Endothelial cell of hepatic sinusoid (primary cell): Measurements from ENCODE around the gene SPG7.
"Not testable (repeated sequence)": the region's sequence is repeated elsewhere in the genome, so short reads cannot be mapped to it uniquely, and the experiment has no call there.

Experiments used
- in situ Hi-C: cut with HindIII; loops from 2 replicates; pipeline ENCODE4 v1.10.0; 2017; ENCODE audit warnings: low sequenced_read_pairs

SPG7 gene

DNA sequence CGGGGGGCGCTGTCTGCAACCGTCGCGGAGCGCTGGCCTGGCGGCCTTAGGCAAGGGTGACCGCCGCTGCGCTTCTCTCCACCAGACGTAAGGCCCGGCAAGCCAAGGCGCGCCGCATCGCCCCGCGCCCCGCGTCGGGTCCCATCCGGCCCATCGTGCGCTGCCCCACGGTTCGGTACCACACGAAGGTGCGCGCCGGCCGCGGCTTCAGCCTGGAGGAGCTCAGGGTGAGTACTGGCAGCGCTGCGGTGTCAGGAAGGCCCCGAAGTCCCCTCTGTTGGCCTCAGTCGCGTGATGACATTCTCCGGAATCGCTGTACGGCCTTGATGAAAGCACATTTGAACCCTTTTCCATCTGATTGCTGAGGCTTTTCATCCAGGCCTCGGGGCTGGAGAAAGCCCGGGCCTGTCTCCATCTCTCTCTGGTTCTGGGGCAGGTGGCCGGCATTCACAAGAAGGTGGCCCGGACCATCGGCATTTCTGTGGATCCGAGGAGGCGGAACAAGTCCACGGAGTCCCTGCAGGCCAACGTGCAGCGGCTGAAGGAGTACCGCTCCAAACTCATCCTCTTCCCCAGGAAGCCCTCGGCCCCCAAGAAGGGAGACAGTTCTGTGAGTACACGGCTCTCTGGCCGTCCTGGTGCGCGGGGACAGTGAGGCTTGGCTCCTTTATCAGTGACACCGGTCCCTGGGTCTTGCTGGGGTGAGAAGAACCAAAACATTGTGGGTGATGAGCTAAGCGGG is 53.1 kb downstream of the SPG7 start:
- in situ Hi-C loops = loop anchor here (5.0 kb wide), 1 partner anchor 151 kb away; no protein-coding TSS in a partner anchor

DNA sequence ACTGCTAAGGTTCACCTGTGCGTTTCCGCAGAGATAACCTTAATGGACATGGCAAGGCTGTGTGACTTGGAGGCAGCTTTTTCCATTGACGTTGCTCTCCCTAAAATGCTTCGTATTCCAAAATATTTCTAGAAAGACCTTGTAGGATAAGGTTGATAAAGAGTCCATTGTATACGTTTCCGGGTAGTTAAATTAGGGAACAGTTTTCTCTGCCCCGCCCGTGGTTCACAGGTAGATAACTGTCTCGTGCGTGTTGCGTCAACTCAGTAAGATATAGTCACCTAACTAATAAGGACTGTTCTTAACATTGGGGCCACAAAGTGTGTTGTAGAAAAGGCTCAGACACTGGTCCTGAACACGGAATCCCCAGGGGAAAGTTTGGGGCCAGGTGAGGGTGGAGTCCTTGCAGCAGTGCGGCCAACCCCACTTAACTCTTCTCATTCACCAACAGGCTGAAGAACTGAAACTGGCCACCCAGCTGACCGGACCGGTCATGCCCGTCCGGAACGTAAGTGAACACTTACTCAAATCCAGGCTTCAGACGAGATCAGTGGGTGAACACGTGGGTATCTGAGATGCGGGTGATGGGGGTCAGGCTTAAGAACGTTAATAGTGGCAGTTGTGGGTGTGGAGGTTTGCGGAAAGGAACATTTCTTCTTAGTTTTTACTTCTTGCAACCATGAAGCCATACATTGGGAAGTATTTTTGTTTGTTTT is 53.8 kb downstream of the SPG7 start:
- in situ Hi-C loops = loop anchor here (5.0 kb wide), 1 partner anchor 150 kb away; no protein-coding TSS in a partner anchor

DNA sequence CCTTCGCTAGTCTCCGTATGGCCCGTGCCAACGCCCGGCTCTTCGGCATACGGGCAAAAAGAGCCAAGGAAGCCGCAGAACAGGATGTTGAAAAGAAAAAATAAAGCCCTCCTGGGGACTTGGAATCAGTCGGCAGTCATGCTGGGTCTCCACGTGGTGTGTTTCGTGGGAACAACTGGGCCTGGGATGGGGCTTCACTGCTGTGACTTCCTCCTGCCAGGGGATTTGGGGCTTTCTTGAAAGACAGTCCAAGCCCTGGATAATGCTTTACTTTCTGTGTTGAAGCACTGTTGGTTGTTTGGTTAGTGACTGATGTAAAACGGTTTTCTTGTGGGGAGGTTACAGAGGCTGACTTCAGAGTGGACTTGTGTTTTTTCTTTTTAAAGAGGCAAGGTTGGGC is 54.7 kb downstream of the SPG7 start:
- in situ Hi-C loops = loop anchor here (5.0 kb wide), 1 partner anchor 149 kb away; no protein-coding TSS in a partner anchor

DNA sequence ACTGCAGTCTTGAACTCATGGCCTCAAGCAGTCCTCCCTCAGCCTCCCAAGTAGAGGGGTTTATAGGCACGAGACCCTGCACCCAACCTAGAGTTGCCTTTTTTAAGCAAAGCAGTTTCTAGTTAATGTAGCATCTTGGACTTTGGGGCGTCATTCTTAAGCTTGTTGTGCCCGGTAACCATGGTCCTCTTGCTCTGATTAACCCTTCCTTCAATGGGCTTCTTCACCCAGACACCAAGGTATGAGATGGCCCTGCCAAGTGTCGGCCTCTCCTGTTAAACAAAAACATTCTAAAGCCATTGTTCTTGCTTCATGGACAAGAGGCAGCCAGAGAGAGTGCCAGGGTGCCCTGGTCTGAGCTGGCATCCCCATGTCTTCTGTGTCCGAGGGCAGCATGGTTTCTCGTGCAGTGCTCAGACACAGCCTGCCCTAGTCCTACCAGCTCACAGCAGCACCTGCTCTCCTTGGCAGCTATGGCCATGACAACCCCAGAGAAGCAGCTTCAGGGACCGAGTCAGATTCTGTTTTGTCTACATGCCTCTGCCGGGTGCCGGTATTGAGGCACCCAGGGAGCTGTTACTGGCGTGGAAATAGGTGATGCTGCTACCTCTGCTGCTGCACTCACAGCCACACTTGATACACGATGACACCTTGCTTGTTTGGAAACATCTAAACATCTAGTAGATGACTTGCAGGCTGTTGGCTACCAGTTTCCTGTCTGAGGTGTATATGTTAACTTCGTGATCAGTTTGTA is 55.6 kb downstream of the SPG7 start:
- in situ Hi-C loops = loop anchor here (5.0 kb wide), 1 partner anchor 148 kb away; no protein-coding TSS in a partner anchor

DNA sequence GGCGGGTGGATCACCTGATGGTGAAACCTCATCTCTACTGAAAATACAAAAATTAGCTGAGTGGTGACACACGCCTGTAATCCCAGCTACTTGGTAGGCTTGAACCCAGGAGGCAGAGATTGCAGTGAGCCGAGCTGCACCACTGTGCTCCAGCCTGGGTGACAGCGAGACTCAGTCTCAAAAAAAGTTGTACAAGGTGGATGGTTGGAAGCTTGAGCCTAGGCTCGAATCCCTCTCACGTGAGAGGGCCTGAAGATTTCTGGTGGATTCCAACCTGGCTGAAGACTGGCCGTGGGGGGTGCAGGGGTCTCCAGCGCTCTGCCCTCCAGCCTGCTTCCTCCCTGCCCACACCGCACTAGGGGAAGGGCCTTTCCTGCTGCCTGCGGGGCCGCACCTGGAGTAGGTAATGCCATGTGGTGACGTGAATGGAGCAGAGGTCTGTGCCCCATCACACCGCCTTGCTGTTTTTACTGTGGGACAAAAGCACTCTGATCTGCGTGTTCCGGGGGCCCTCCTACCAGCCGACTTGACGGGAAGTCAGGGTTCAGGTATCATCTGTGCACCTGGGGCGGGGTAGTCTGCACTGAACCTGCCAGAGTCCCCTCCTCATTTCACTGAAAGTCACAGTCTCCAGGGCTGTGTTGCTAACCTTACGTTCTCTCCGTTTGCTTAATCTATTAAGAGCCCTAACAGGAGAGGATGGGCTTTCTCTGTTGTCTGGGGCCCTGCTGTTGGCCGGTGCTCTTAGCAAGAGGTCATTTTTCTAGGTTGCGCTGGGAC is 56.5 kb downstream of the SPG7 start:
- in situ Hi-C loops = loop anchor here (5.0 kb wide), 1 partner anchor 148 kb away; no protein-coding TSS in a partner anchor

DNA sequence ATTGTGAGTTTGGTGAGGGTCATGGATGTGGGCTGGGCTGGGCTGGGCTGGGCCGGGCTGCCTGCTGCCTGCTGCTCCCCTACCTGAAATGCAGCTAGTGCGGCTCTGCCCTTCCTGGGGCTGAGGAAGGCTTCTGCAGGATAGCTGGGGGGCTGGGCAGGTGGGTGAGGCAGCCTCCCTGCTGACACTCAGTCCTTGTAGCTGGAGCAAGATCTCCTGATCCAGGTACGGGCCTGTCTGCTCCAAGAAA is 57.0 kb downstream of the SPG7 start:
- in situ Hi-C loops = no loop called here

DNA sequence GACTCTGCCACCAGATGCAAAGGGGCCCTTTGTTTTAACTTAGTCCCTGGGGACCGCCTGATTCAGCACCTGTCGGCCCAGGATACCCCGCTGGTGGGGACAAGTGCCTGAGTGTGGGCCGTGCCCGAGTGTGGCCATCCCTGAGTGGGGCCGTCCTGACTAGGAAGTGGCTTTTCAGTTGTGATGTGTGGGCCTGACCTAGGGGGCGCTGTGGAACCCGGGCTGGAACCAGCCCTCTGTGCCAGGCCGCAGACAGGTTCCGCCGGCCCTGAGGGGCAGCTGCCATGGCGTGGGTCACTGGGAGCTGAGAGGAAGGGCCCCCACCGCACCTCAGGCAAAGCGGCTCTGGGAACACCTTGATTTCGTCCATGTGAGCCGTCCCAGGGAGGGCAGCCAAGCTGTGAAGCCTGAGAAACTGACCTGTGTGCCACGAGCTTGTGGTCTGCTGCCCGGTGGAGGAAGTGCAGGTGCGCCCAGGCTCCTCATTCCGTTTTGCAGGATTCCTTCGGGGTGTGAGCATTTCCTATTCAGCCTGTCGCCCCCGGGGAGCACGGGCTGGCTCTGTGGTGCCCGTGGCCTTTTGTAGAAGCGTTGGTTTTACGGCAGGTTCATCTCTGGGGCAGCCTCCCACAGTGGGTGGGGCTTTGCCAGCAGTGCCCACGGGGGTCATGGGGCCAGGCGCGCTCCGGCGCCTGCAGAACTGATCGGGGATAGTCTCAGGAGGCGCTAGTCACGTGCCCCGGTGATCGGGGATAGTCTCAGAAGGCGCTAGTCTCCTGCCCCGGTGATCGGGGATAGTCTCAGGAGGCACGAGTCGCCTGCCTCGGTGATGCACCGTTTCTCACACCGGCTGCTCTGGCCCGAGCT is 57.5 kb downstream of the SPG7 start:
- in situ Hi-C loops = no loop called here

DNA sequence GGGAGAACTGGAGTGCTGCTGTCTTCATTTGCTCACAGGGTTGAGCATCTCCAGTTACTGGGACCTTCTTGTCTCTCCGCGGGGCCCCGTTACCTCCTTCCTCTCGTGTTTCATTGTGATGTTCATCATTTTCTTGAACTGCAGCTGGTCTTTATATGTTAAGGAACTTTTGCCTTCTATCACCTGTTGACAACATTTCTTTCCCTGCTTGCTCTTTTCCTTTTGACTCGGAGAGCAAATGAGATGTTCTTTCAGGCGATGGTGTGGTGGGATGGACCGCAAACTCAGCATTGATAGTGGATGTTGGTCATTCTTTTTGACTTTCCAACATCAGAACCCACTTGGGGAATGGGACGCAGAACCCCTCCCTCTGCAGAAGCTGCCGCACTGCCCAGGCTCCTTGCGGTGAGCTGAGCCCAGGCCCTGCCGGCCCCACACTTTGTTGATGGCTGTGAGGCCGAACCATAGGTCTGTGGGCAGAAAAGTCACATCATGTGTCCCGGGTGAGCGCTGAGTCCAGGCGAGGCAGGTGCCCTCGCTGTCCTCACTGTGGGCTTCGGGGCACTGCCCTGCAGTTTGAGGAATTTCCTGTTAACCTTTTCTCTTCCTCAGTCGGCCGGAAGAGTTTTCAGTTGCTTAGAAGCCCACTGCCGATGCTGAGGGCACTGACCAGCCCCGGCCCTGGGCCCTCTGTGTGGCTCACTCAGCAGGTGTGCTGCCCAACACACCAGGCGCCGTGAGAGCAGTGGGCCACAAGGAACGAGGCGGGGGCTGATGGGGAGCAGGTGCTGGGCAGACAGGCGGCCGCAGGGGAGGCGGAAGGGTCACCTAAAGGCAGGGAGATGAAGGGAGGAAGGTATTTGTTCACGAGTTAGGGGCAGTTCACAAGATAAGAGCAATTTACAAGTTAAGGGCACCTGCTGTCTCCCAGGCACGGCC is 59.7 kb downstream of the SPG7 start:
- in situ Hi-C loops = no loop called here

DNA sequence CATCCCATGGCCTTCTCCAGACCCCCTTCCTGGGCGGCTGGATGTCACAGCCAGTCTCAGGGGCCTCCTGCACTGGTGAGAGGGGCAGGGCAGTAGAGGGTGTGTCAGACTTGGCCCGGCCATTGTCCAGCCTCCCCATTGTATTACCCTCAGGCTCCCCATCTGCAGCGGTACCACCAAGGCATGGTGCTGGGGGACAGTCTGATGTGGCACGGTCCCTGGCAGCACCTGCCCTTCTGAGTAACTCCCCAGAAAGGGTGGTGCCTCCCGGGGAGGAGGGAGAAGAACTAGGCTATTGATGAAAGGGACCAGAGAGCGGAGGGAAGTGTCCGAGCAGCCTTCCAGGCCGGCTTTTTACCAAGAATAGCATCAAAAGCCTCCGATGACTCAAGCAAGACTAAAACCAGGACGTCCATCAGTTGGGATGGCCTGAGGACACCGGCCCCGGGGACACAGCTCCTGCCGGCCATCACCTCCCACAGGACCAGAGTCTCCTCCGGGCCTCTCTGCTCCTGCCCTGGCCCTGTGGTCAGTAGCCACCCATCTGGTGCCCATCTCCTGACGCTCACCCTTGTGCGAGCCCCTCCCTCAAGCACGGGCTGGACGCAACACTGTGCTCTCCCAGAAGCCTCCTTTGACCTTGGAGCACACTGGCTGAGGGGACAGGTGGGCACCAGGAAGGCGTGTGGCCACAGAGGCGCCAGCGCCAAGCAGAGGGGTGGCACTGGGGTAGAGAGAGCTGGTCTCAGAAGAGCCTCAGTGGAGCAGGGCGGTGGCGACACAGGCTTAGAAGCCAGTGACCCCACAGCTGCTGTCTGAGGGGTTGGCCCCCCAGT is 61.5 kb downstream of the SPG7 start:
- in situ Hi-C loops = no loop called here

DNA sequence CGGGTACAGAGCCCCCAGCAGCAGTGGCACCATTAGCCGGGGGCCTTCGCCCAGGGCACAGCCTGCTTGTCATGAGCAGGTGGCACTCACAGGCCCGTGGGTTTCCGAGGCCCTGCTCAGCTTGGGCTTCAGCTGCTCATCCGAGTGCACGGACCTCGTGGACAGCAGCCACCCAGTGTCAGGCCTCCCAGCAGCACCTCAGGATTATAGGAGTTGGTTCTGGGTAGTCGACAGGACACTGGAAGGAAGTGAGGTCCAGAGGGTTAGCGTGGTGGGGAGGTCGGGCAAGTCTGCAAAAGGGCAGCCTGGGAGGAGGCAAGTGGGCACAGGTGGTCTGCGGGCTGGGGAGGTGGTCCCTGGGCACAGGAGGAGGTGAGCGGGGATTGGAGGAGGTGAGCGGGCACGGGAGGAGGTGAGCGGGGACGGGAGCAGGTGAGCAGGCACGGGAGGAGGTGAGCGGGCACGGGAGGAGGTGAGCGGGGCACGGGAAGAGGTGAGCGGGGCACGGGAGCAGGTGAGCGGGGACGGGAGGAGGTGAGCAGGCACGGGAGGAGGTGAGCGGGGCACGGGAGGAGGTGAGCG is 62.2 kb downstream of the SPG7 start:
- in situ Hi-C loops = no loop called here

DNA sequence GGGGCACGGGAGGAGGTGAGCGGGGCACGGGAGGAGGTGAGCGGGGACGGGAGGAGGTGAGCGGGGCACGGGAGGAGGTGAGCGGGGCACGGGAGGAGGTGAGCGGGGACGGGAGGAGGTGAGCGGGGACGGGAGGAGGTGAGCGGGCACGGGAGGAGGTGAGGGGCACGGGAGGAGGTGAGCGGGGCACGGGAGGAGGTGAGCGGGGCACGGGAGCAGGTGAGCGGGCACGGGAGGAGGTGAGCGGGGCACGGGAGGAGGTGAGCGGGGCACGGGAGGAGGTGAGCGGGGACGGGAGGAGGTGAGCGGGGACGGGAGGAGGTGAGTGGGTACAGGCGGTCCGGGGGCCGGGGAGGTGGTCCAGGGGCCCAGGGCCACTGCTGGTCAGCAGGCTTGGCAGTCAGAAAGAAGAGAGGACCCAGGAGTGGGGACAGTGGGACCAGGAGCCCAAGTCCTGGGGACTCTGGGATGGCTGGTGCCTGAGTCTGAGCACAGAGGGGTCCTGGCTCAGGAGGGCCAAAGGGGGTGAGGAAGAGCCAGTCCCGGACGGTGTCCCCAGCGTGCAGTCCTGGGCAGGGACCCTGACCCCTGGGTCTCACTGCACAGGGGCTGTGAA is 62.9 kb downstream of the SPG7 start:
- in situ Hi-C loops = not testable (repeated sequence)

DNA sequence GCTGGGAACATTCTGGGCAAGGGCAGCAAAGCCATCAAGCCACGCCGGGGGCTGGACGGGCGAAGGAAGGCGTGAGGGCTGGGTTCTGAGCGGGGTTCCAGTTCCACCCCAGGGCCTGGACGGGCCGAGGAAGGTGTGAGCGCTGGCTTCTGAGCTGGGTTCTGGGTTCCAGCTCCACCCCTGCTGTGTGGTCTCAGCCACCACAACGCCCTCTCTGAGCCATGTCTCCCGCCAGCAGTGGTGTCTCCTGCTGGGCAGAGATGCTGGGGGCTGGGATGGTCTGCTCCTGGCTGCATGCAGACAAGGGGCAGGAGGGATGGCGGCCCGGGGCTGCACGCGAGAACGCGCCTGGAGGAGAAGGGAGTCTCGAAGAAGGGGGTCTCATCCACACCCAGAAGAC is 63.4 kb downstream of the SPG7 start:
- in situ Hi-C loops = no loop called here

DNA sequence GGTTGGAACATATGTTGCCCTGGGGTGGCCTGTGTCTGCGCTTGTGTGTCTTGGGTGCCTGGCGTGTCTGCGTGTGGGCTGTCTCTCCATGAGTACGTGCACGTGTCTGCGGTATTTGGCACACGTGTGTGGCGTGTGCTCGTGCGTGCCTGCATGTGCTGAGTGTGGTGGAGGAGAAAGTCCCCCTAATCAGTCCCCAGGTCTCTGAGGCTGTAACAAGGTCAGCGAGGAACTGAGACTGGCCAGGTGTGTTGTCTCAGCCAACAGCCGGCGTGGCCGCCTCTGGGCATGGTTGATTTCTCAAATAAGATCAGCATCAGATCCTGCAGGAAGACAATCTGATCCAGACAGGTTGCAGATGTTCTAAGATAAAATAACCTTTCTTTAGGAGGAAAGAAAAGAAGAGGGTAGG is 63.9 kb downstream of the SPG7 start:
- in situ Hi-C loops = no loop called here

DNA sequence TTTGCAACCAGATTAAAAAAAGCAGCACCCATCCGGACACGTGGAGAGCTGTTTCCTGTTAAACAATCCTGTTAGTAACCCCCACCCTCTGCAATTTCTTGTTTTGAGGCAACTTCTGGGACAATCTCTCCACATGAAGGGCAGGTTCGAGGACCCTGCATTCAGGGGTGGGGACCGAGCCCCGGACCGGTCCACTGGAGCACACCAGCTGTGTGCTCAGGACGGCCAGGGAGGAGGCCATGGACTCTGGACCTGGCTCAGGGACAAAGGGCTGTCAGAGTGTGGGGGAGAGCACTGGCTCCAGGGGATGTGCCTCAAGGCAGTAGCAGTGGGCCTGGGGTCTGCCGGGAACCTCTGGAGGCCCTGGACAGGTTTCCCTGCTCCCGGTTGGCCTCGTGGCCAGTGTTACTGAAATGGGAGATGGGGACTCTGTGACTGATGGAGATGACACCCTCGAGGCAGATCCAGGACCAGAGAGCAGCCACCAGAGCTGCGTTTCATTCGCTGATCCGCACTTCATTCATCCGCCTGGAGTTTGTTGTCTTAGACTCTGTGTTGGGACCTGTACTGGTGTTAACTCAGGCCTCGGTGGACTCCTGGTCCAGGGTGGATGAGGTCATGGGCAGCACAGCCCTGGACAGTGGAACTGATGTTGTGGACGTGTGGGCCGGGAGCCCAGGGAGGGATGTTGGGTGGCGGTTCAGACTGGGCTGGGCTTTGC is 64.4 kb downstream of the SPG7 start:
- in situ Hi-C loops = no loop called here

DNA sequence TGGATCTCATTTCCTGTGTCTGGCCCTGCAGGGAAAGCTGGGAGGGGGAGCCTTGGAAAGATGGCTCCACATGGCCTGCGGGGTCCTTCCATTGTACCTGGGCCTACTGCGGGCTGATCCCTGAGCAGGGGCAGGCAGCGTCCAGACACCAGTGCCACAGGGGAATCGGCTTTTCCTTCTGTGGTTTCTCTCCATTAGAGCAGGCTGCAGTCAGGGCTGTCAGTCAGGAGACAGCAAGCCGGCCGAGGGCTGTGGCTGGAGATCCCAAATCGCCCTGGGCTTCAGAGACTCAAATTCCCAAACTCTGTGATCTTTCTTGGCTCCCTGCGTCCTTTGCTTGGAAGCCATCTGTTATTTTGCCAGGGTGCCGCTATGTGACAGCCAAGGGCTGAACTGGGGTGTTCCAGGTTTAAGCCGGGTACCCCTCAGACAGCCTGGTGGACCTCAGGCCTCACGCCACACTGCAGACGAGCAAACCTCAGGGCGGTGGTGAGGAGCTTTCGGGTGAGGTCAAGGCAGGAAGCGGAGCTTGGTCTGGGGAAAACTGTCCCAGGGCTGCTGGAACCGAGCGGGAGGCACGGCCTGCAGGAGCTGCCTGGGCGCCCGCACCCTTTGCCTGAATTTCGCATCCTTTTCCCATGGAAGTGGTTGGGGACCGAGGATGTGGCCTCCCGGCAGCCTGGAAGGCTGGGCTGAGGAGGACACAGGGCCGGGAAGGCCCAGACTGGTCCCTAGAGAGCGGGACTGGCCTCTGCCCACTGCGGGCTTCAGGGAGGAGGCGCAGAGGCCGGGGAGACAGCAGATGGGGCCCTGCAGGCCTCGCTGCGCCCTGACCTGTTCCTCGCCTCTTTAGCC is 65.8 kb downstream of the SPG7 start:
- in situ Hi-C loops = no loop called here
